Osteoblast (primary cell): ENCODE results near the gene RNF13. TPM values are rescaled to one million over a fixed set of nuclear protein-coding genes. Genes with fewer than 3 reads are reported as not detected.
"Not testable (repeated sequence)": the region's sequence is repeated elsewhere in the genome, so short reads cannot be mapped to it uniquely, and the experiment has no call there.

ENCODE experiments used
- DNase-seq: peaks from one replicate; pipeline ENCODE4 v3.0.0; 2011; ENCODE audit warnings: low spot score, mixed read lengths; ENCODE audit not compliant: insufficient read length; ENCODE audit errors: missing footprints
- H2AFZ ChIP-seq: 2 replicates; pipeline ENCODE4 v1.6.0; 2011; ENCODE audit warnings: mild to moderate bottlenecking, low read length
- H3K27ac ChIP-seq: 2 replicates; pipeline ENCODE4 v1.5.1; 2011; ENCODE audit warnings: mild to moderate bottlenecking, low read depth, low read length, moderate library complexity
- H3K27me3 ChIP-seq: 2 replicates; pipeline ENCODE4 v1.6.0; 2012; ENCODE audit warnings: mild to moderate bottlenecking, control low read depth, inconsistent platforms, low read length, moderate library complexity; ENCODE audit not compliant: insufficient read depth
- H3K36me3 ChIP-seq: 2 replicates; pipeline ENCODE4 v1.5.1; 2011; ENCODE audit warnings: mild to moderate bottlenecking, low read length, control low read depth, moderate library complexity; ENCODE audit not compliant: insufficient read depth
- H3K4me1 ChIP-seq: 2 replicates; pipeline ENCODE4 v1.5.1; 2011; ENCODE audit warnings: mild to moderate bottlenecking, low read length, control low read depth, moderate library complexity; ENCODE audit not compliant: insufficient read depth
- H3K4me2 ChIP-seq: 2 replicates; pipeline ENCODE4 v1.6.0; 2011; ENCODE audit warnings: mild to moderate bottlenecking, low read length; ENCODE audit not compliant: insufficient read depth
- H3K4me3 ChIP-seq: fragments of 200-600 bp; sonication (generic); 3 replicates; pipeline ENCODE4 v1.5.1; 2012; ENCODE audit warnings: mild to moderate bottlenecking, low read length, inconsistent platforms; ENCODE audit not compliant: insufficient read depth
- H3K79me2 ChIP-seq: 2 replicates; pipeline ENCODE4 v1.6.0; 2012; ENCODE audit warnings: mild to moderate bottlenecking, low read length, control low read depth, inconsistent platforms; ENCODE audit not compliant: insufficient read depth
- H3K9me3 ChIP-seq: 2 replicates; pipeline ENCODE4 v1.5.1; 2011; ENCODE audit warnings: low read depth, low read length, control low read depth
- H4K20me1 ChIP-seq: 2 replicates; pipeline ENCODE4 v1.6.0; 2012; ENCODE audit warnings: mild to moderate bottlenecking, low read length, control low read depth; ENCODE audit not compliant: insufficient read depth
- total RNA-seq: library from RNA; depleted of rRNA; stranded (reverse); fragments of >200 nt; gene quantifications from 2 replicates; pipeline ENCODE4 v1.2.3, GENCODE V29; 2012
- TF ChIP-seq, protein P1 (sequence below): IDR thresholded peaks from 2 replicates; pipeline ENCODE4 v1.5.1; 2011; ENCODE audit warnings: mild to moderate bottlenecking, low read depth, low read length, moderate library complexity; ENCODE audit errors: extremely low read depth

RNF13 gene
- total RNA-seq, 1 donor, result 86.1 TPM

GRCh38 chr3:149826636-149827035, 13.6 kb downstream of the RNF13 start:
- Histone ChIP-seq H3K27ac (no peak overlapping the region), H3K27me3 (no peaks in the 10 kb centered on the region), H3K4me1 (no peaks in the 10 kb centered on the region), H3K4me2 (no peak overlapping the region), H3K36me3 (no peaks in the 10 kb centered on the region), H4K20me1 (peaks cover 3% of the 10 kb centered on the region), H3K79me2 (peaks cover 68% of the 10 kb centered on the region), H3K4me3 (no peak overlapping the region), H2AFZ (no peak overlapping the region), H3K9me3 (peaks cover 5% of the 10 kb centered on the region)
- DNase-seq, result no peak
- TF ChIP-seq, protein P1, sequence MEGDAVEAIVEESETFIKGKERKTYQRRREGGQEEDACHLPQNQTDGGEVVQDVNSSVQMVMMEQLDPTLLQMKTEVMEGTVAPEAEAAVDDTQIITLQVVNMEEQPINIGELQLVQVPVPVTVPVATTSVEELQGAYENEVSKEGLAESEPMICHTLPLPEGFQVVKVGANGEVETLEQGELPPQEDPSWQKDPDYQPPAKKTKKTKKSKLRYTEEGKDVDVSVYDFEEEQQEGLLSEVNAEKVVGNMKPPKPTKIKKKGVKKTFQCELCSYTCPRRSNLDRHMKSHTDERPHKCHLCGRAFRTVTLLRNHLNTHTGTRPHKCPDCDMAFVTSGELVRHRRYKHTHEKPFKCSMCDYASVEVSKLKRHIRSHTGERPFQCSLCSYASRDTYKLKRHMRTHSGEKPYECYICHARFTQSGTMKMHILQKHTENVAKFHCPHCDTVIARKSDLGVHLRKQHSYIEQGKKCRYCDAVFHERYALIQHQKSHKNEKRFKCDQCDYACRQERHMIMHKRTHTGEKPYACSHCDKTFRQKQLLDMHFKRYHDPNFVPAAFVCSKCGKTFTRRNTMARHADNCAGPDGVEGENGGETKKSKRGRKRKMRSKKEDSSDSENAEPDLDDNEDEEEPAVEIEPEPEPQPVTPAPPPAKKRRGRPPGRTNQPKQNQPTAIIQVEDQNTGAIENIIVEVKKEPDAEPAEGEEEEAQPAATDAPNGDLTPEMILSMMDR, result no peak

- Histone ChIP-seq H3K27ac (no peak overlapping the region), H2AFZ (no peak overlapping the region), H3K4me2 (no peak overlapping the region), H3K79me2 (peaks cover 56% of the 10 kb centered on the region), H4K20me1 (peaks cover 3% of the 10 kb centered on the region), H3K4me1 (no peaks in the 10 kb centered on the region), H3K36me3 (no peaks in the 10 kb centered on the region), H3K27me3 (no peaks in the 10 kb centered on the region), H3K9me3 (peaks cover 5% of the 10 kb centered on the region), H3K4me3 (no peak overlapping the region)
- TF ChIP-seq, protein P1, result no peak
- no peak for DNase-seq
Measured at GRCh38 chr3:149828390-149828789, 15.4 kb downstream of the RNF13 start.

DNA sequence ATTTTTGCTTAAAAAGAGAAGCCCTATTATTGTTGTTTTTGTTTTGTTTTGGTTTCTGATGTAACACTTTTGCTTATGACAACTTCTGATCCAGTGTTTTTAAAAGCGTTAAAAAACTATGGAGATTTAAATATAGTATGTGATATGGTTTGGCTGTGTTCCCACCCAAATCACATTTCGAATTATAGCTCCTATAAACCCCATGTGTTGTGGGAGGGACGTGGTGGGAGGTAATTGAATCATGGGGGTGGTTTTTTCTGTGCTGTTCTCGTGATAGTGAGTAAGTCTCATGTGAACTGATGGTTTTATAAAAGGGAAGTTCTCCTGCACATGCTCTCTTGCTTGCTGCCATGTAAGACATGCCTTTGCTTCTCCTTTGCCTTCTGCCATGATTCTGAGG, 16.6 kb downstream of the RNF13 start:
- H3K27me3 ChIP-seq, H4K20me1 ChIP-seq, H3K4me2 ChIP-seq, H2AFZ ChIP-seq, H3K27ac ChIP-seq, DNase-seq, H3K4me3 ChIP-seq, H3K4me1 ChIP-seq, H3K36me3 ChIP-seq: not testable (repeated sequence)
- H3K9me3 ChIP-seq, result peaks cover 12% of the 10 kb centered on the region
- H3K79me2 ChIP-seq, result peaks cover 56% of the 10 kb centered on the region

DNA sequence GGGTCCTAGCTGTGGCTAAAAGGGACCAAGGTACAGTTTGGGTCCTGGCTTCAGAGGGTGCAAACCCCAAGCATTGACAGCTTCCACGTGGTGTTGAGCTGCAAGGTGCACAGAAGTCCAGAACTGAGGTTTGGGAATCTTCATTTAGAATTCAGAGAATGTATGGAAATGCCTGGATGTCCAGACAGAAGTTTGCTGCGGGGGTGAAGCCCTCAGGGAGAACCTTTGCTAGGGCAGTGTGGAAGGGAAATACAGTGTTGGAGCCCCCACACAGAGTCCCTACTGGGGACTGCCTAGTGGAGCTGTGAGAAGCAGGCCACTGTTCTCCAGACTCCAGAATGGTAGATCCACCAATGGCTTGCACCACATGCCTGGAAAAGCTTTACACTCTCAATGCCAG, 17.9 kb downstream of the RNF13 start:
- DNase-seq, result no peak
- H3K9me3 ChIP-seq, result peaks cover 13% of the 10 kb centered on the region
- TF ChIP-seq, protein P1, result no peak
- H3K27ac ChIP-seq, result no peak overlapping the region
- no peaks in the 10 kb centered on the region for H3K36me3 ChIP-seq
- H3K79me2 ChIP-seq, result peaks cover 57% of the 10 kb centered on the region
- H4K20me1 ChIP-seq, result peaks cover 3% of the 10 kb centered on the region
- H3K27me3 ChIP-seq, result no peaks in the 10 kb centered on the region
- H3K4me2 ChIP-seq, result no peak overlapping the region
- H3K4me3 ChIP-seq, result no peak overlapping the region
- H3K4me1 ChIP-seq, result no peaks in the 10 kb centered on the region
- no peak overlapping the region for H2AFZ ChIP-seq

GRCh38 chr3:149831321-149831720, 18.3 kb downstream of the RNF13 start:
- H3K4me3 ChIP-seq, result no peak overlapping the region
- no peaks in the 10 kb centered on the region for H3K4me1 ChIP-seq
- TF ChIP-seq, protein P1, result no peak
- peaks cover 13% of the 10 kb centered on the region for H3K9me3 ChIP-seq
- peaks cover 54% of the 10 kb centered on the region for H3K79me2 ChIP-seq
- H3K27me3 ChIP-seq, result no peaks in the 10 kb centered on the region
- peaks cover 3% of the 10 kb centered on the region for H4K20me1 ChIP-seq
- no peak overlapping the region for H3K4me2 ChIP-seq
- no peak for DNase-seq
- no peak overlapping the region for H3K27ac ChIP-seq
- H2AFZ ChIP-seq, result no peak overlapping the region
- H3K36me3 ChIP-seq, result no peaks in the 10 kb centered on the region
